ENCODE measurements around the gene KRTAP4-1.
"Not testable (repeated sequence)": the region's sequence is repeated elsewhere in the genome, so short reads cannot be mapped to it uniquely, and the experiment has no call there.

Gene KRTAP4-1

GRCh38 chr17:41150026-41150425, 34.7 kb downstream of the KRTAP4-1 start:
- H2BK5ac ChIP-seq (ENCODE audit: low read depth, low read length, poor library complexity, severe bottlenecking): no peak overlapping the region
- H3K36me3 ChIP-seq (ENCODE audit: control insufficient read depth in 1 of 2, insufficient read depth in 2 of 2, low read depth in 1 of 2, low read length in 2 of 2): no peaks in the 10 kb centered on the region
- H3K27me3 ChIP-seq (ENCODE audit: control insufficient read depth in 1 of 2, insufficient read depth in 1 of 2, low read length in 2 of 2): no peaks in the 10 kb centered on the region
- H4K8ac ChIP-seq (ENCODE audit: low read length): no peak overlapping the region
- no peak overlapping the region for H3K27ac ChIP-seq (ENCODE audit: low read length, poor library complexity, severe bottlenecking)
- no peak overlapping the region for H2AFZ ChIP-seq (ENCODE audit: low read depth, low read length)
- no peak overlapping the region for H3K9ac ChIP-seq (ENCODE audit: low read length)
- no peak overlapping the region for H2BK15ac ChIP-seq (ENCODE audit: low read depth, poor library complexity, severe bottlenecking)
- no peak overlapping the region for H2AK5ac ChIP-seq (ENCODE audit: low read length, severe bottlenecking)
- no peak overlapping the region for H3K18ac ChIP-seq (ENCODE audit: low read depth in 1 of 2, low read length in 2 of 2)
- no peak overlapping the region for H3K14ac ChIP-seq (ENCODE audit: low read length in 2 of 2)
- H4K91ac ChIP-seq (ENCODE audit: low read length): no peak overlapping the region
- H2BK120ac ChIP-seq (ENCODE audit: low read depth, low read length): no peak overlapping the region
- no peaks in the 10 kb centered on the region for H3K9me3 ChIP-seq (ENCODE audit: control insufficient read depth, low read length)
- no peak for DNase-seq
- no peak overlapping the region for H3K4me2 ChIP-seq (ENCODE audit: low read length, poor library complexity, severe bottlenecking)
- WGBS: 89% methylated on average over 3 of the region's 4 CpGs
- H3K23ac ChIP-seq (ENCODE audit: low read length in 2 of 2): no peak overlapping the region
- H3K4ac ChIP-seq (ENCODE audit: low read depth in 1 of 2, low read length in 2 of 2): no peak overlapping the region
- no peaks in the 10 kb centered on the region for H3K4me1 ChIP-seq (ENCODE audit: control insufficient read depth, insufficient read depth, low read depth, low read length)
- H2BK12ac ChIP-seq (ENCODE audit: low read length in 2 of 2): no peak overlapping the region
- no peaks in the 10 kb centered on the region for H3K79me1 ChIP-seq (replicated peaks; ENCODE audit: low read length, poor library complexity, severe bottlenecking)
- no peak overlapping the region for H3K4me3 ChIP-seq (ENCODE audit: insufficient read depth in 1 of 2, low read depth in 1 of 2, low read length in 2 of 2)

- no peak within 1 kb of the TSS for H3K18ac ChIP-seq (ENCODE audit: low read depth in 1 of 2, low read length in 2 of 2)
- H2BK120ac ChIP-seq (ENCODE audit: low read depth, low read length): no peak within 1 kb of the TSS
- no peaks in the 10 kb centered on the region for H3K36me3 ChIP-seq (ENCODE audit: control insufficient read depth in 1 of 2, insufficient read depth in 2 of 2, low read depth in 1 of 2, low read length in 2 of 2)
- no peaks in the 10 kb centered on the region for H3K4me1 ChIP-seq (ENCODE audit: control insufficient read depth, insufficient read depth, low read depth, low read length)
- DNase-seq: no peak
- H4K91ac ChIP-seq (ENCODE audit: low read length): no peak within 1 kb of the TSS
- no peak within 1 kb of the TSS for H3K4me3 ChIP-seq (ENCODE audit: insufficient read depth in 1 of 2, low read depth in 1 of 2, low read length in 2 of 2)
- no peak within 1 kb of the TSS for H3K27ac ChIP-seq (ENCODE audit: low read length, poor library complexity, severe bottlenecking)
- H3K79me1 ChIP-seq (replicated peaks; ENCODE audit: low read length, poor library complexity, severe bottlenecking): no peaks in the 10 kb centered on the region
- no peak within 1 kb of the TSS for H3K23ac ChIP-seq (ENCODE audit: low read length in 2 of 2)
- H3K4ac ChIP-seq (ENCODE audit: low read depth in 1 of 2, low read length in 2 of 2): no peak within 1 kb of the TSS
- no peaks in the 10 kb centered on the region for H3K9me3 ChIP-seq (ENCODE audit: control insufficient read depth, low read length)
- H2BK12ac ChIP-seq (ENCODE audit: low read length in 2 of 2): no peak within 1 kb of the TSS
- 47% methylated on average over 2 of the region's 2 CpGs for WGBS
- H2BK5ac ChIP-seq (ENCODE audit: low read depth, low read length, poor library complexity, severe bottlenecking): no peak within 1 kb of the TSS
- no peak within 1 kb of the TSS for H3K14ac ChIP-seq (ENCODE audit: low read length in 2 of 2)
- no peak within 1 kb of the TSS for H2BK15ac ChIP-seq (ENCODE audit: low read depth, poor library complexity, severe bottlenecking)
- H3K4me2 ChIP-seq (ENCODE audit: low read length, poor library complexity, severe bottlenecking): no peak within 1 kb of the TSS
- H2AK5ac ChIP-seq (ENCODE audit: low read length, severe bottlenecking): no peak within 1 kb of the TSS
- H4K8ac ChIP-seq (ENCODE audit: low read length): no peak within 1 kb of the TSS
- H3K27me3 ChIP-seq (ENCODE audit: control insufficient read depth in 1 of 2, insufficient read depth in 1 of 2, low read length in 2 of 2): no peaks in the 10 kb centered on the region
- no peak within 1 kb of the TSS for H3K9ac ChIP-seq (ENCODE audit: low read length)
- no peak within 1 kb of the TSS for H2AFZ ChIP-seq (ENCODE audit: low read depth, low read length)
Measured at GRCh38 chr17:41149652-41149985, 35.1 kb downstream of the KRTAP4-1 start, which contains the start of gene KRTAP4-5. TSS of gene KRTAP4-5 (minus strand) at chr17:41149825. CDS start at chr17:41149767, 58 bp downstream.

DNA sequence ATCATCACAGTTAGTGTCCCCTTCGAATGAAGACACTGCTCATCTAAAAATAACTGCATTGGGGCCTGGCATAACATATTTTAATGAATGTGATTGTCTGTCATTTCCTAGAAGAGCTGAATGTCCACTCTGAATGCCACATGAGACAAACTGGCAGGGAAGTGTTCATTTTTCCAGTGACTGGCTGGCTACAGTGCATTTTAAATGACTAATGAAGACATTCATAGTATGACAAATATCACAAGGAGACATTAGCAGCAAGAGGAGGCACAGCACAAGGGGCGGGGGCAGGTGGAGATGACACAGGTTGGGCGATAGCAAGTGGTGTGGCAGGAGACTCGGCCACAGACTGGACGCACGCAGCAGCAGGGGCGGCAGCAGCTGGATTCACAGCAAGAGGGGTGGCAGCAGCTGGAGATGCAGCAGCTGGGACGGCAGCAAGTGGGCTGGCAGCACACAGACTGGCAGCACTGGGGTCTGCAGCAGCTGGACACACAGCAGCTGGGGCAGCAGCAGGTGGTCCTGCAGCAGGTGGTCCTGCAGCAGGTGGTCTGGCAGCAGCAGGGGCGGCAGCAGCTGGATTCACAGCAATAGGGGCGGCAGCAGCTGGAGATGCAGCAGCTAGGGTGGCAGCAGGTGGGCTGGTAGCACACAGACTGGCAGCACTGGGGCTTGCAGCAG, 35.6 kb downstream of the KRTAP4-1 start:
- not testable (repeated sequence) for H4K91ac ChIP-seq (ENCODE audit: low read length); H2BK12ac ChIP-seq (ENCODE audit: low read length in 2 of 2); H3K27me3 ChIP-seq (ENCODE audit: control insufficient read depth in 1 of 2, insufficient read depth in 1 of 2, low read length in 2 of 2); H3K4ac ChIP-seq (ENCODE audit: low read depth in 1 of 2, low read length in 2 of 2); H2BK5ac ChIP-seq (ENCODE audit: low read depth, low read length, poor library complexity, severe bottlenecking); H3K4me2 ChIP-seq (ENCODE audit: low read length, poor library complexity, severe bottlenecking); H3K23ac ChIP-seq (ENCODE audit: low read length in 2 of 2); DNase-seq; H3K36me3 ChIP-seq (ENCODE audit: control insufficient read depth in 1 of 2, insufficient read depth in 2 of 2, low read depth in 1 of 2, low read length in 2 of 2); H3K9me3 ChIP-seq (ENCODE audit: control insufficient read depth, low read length); H3K18ac ChIP-seq (ENCODE audit: low read depth in 1 of 2, low read length in 2 of 2); H2AK5ac ChIP-seq (ENCODE audit: low read length, severe bottlenecking); H3K4me1 ChIP-seq (ENCODE audit: control insufficient read depth, insufficient read depth, low read depth, low read length); H2BK15ac ChIP-seq (ENCODE audit: low read depth, poor library complexity, severe bottlenecking); H3K9ac ChIP-seq (ENCODE audit: low read length); H2BK120ac ChIP-seq (ENCODE audit: low read depth, low read length); H4K8ac ChIP-seq (ENCODE audit: low read length); H3K14ac ChIP-seq (ENCODE audit: low read length in 2 of 2); H3K79me1 ChIP-seq (replicated peaks; ENCODE audit: low read length, poor library complexity, severe bottlenecking); H3K4me3 ChIP-seq (ENCODE audit: insufficient read depth in 1 of 2, low read depth in 1 of 2, low read length in 2 of 2); H2AFZ ChIP-seq (ENCODE audit: low read depth, low read length); H3K27ac ChIP-seq (ENCODE audit: low read length, poor library complexity, severe bottlenecking)
- WGBS: 80% methylated on average over 10 of the region's 10 CpGs

DNA sequence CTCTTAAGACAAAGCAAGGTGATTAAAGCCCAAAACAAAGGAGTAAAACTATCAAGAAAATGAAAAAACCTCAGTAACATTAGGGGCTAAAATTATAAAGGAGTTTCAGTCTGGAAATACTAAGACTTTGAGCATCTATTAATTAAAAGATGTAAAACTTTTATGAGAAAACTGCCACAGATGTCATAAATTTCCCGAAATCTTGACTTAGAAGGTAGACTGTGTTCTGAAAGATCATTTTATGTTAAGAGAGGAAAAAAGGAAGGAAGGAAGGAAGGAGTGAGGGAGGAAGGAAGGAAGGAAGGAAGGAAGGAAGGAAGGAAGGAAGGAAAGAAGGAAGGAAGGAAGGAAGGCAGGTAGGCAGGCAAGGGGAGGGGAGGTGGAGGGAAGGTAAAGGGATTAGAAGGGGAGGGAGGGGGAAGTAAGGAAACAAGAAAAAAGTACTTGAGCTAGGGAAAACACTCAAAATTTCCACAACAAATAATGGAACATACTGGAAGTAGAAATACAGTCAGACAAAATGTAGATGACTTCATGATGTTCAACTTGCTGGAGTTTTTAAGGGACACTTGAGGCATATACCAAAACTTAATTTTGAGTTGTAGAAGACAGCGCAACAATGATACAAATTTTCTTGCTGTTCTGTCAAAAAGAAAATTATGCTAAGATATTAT, 37.0 kb downstream of the KRTAP4-1 start:
- no peak overlapping the region for H2BK12ac ChIP-seq (ENCODE audit: low read length in 2 of 2)
- no peak overlapping the region for H3K4me3 ChIP-seq (ENCODE audit: insufficient read depth in 1 of 2, low read depth in 1 of 2, low read length in 2 of 2)
- no peaks in the 10 kb centered on the region for H3K36me3 ChIP-seq (ENCODE audit: control insufficient read depth in 1 of 2, insufficient read depth in 2 of 2, low read depth in 1 of 2, low read length in 2 of 2)
- H3K27ac ChIP-seq (ENCODE audit: low read length, poor library complexity, severe bottlenecking): no peak overlapping the region
- H3K4me2 ChIP-seq (ENCODE audit: low read length, poor library complexity, severe bottlenecking): no peak overlapping the region
- no peak overlapping the region for H2BK15ac ChIP-seq (ENCODE audit: low read depth, poor library complexity, severe bottlenecking)
- no peak overlapping the region for H3K9ac ChIP-seq (ENCODE audit: low read length)
- no peak overlapping the region for H3K4ac ChIP-seq (ENCODE audit: low read depth in 1 of 2, low read length in 2 of 2)
- no peak for DNase-seq
- H4K8ac ChIP-seq (ENCODE audit: low read length): no peak overlapping the region
- no peaks in the 10 kb centered on the region for H3K27me3 ChIP-seq (ENCODE audit: control insufficient read depth in 1 of 2, insufficient read depth in 1 of 2, low read length in 2 of 2)
- H4K91ac ChIP-seq (ENCODE audit: low read length): no peak overlapping the region
- no peak overlapping the region for H3K23ac ChIP-seq (ENCODE audit: low read length in 2 of 2)
- H2AFZ ChIP-seq (ENCODE audit: low read depth, low read length): no peak overlapping the region
- H3K18ac ChIP-seq (ENCODE audit: low read depth in 1 of 2, low read length in 2 of 2): no peak overlapping the region
- 76% methylated on average over 1 of the region's 2 CpGs for WGBS
- no peak overlapping the region for H2AK5ac ChIP-seq (ENCODE audit: low read length, severe bottlenecking)
- no peak overlapping the region for H2BK5ac ChIP-seq (ENCODE audit: low read depth, low read length, poor library complexity, severe bottlenecking)
- no peak overlapping the region for H3K14ac ChIP-seq (ENCODE audit: low read length in 2 of 2)
- H3K79me1 ChIP-seq (replicated peaks; ENCODE audit: low read length, poor library complexity, severe bottlenecking): no peaks in the 10 kb centered on the region
- H3K9me3 ChIP-seq (ENCODE audit: control insufficient read depth, low read length): peaks cover 11% of the 10 kb centered on the region
- H3K4me1 ChIP-seq (ENCODE audit: control insufficient read depth, insufficient read depth, low read depth, low read length): no peaks in the 10 kb centered on the region
- no peak overlapping the region for H2BK120ac ChIP-seq (ENCODE audit: low read depth, low read length)
